Stimulated activated CD4-positive, alpha-beta T cell treated with anti-CD3 and anti-CD28 coated beads, TNF-alpha, amount 100 ng/mL, for 4 hours (primary cell): ENCODE data around the gene LSM14B.

Experiments used
- DNase-seq, 3 experiments: peaks; one replicate each; pipeline ENCODE4 v3.0.0-alpha.2; 2020; ENCODE audit warnings: low read depth in 3 of 3

Gene LSM14B

DNA sequence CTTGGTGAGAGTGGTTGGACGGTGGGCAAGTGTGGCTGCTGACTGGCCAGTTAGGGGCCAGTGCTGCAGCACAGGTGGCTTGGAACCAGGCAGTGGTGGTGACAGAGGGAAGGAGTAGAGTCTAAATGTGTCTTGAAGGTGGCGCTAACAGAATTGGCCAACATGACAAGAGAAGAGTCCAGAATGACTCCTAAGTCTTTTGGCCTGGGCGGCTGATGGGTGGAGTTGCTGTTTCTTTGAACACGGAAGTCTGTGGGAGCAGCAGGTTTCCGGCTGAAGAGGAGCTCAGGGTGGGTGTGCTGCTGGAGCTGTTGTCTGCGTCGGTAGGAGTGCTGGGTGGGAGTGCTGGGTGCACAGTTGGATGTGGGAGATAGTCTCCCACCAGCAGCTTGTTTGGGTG lies 10.1 kb downstream of the LSM14B start:
- no peak for DNase-seq

DNA sequence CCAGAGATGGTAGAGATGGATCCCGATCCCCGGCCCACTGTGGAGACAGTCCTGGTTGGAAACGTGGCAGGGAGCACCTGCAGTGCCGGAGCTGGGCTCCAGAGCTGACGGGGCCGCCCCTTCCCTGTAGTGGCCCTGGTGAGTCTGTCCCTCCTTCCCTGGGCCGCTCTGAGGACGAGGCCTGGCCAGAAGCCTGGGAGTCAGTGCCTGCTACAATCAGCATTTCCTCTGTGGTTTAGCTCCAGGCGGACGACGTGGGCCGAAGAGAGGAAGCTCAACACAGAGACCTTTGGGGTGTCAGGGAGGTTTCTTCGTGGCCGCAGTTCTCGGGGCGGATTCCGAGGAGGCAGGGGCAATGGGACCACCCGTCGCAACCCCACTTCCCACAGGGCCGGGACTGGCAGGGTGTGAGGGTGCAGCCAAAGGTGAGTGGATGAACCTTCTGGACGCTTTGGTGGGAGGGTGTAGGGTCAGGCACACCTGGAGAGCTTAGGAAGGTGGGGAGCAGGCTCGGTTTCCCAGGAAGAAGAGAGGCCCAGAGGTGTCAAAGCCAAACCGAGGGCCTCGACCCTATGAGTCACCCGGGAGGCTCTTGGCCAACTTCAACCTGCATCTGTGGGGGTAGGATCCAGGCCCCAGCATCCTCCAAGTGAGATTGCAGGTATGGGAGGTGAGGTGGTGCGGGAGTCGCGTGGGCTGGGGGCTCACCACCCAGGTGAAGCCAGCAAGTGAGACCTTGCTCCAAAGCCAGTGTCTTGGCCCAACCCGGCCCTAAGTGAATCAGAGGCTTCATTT lies 11.0 kb downstream of the LSM14B start:
- DNase-seq: no peak

DNA sequence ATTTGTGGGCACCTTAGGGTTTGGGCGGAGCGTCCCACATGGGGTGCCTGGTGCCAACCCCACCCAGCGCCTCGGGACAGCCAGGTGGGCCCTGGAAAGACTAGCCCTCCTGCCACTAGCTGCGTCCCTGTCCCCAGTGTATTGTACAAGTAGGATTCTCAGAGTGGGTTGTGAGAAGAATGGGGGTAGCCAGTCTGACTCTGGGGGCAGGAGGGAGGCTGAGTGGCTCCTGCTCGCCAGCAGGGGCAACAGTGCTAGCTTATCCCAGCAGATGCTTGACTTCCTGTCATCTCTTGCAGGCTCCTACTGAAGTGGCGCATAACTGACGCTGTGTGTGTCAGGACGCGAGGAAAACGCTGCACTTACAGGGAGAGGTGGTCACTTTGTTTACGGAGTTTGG lies 11.6 kb downstream of the LSM14B start:
- DNase-seq: no peak

DNA sequence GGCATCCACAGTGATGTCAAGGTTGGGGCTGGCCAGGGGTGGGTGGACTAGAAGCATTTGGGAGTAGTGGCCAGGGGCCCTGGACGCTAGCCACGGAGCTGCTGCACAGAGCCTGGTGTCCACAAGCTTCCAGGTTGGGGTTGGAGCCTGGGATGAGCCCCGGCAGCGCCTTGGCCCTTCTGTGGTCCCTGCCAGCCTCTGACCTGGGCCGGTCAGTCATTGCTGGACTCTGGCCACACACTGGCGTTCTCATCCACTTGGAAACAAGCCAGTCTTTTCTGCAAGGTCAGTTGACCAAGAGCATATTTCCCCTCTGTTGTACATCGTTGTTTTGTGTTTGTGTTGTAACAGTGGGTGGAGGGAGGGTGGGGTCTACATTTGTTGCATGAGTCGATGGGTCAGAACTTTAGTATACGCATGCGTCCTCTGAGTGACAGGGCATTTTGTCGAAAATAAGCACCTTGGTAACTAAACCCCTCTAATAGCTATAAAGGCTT lies 12.5 kb downstream of the LSM14B start:
- DNase-seq: no peak

DNA sequence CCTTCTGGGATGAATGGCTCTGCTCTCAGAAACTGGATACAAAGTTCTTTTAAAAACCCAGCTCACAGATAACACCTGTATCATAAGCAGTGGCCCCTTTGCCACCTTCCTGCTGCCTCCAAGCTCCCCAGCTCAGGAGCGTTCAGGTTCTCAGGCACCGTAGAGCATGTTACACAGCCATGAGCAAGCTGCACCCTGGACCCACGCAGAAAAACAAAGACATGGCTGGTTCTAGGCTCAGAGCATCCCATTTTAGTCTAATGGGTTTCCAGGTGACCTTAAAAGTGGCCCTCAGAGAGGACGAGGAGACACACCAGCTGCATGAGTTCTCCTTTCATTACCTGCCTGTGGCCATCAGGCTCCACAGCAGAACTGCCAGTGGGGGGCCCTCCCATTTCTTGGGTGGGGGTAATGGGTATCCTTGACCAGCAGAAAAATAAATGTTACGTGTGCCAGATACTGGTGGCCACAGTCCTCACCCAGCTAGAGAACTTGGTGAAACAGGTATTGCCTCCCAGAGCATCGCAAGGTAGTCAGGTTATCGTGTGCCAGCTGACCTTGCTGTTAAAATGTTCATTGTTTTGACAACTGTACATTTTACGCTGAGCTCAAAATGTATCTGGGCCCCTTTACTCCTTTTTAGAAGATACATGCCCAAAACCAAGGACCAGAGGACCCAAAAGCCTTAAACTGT lies 13.4 kb downstream of the LSM14B start:
- no peak for DNase-seq

DNA sequence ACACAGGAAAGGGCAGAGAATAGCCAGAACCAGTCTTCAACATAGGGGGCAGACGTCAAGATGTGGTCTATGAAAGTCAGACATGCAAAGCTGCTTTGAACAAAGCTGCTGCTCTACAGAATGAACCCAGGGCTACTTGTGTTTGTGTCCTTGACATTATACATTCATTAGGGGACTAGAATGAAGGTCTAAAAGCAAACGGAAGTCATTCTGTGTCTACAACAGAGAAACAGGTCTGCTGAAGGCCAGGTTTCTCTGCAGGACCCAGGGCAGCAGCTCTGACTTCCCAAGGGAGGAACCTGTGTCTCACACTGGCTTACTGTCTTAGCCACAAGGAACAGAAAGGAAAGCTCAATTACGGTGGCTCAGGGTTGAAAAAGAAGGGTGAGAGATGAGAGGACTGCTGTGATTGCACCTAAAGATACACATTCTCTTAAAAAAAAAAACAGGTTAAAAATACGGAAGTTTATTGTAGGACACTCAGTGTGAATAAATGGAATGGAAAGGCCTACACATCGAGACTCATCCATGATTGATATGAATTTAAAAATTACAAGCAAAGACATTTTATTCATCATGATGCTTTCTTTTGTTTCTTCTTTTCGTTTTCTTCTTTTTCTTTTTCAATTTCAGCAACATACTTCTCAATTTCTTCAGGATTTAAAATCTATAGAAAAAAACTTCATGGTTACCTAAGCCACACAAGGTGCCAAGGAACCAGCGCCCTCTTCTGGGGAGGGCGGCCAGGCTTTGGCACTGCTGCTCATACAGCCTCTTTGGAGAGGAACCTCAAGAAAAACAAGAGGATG lies 14.2 kb downstream of the LSM14B start:
- DNase-seq: peak in 2 of 3 experiments; percentile 30 to 52

DNA sequence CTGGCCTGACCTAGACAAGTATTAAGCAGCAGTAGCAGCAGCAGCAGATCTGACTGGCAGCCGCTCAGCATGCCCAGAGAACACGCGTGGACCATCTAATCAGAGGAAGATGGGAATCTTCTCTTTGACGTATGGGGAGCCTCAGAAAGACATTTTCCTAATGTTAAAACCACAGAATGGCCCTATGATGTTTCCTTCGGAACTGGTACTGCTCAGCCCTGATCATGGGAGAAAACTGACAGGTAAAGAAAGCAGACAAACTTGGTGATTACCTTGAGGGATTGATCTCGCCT lies 14.8 kb downstream of the LSM14B start:
- no peak for DNase-seq

DNA sequence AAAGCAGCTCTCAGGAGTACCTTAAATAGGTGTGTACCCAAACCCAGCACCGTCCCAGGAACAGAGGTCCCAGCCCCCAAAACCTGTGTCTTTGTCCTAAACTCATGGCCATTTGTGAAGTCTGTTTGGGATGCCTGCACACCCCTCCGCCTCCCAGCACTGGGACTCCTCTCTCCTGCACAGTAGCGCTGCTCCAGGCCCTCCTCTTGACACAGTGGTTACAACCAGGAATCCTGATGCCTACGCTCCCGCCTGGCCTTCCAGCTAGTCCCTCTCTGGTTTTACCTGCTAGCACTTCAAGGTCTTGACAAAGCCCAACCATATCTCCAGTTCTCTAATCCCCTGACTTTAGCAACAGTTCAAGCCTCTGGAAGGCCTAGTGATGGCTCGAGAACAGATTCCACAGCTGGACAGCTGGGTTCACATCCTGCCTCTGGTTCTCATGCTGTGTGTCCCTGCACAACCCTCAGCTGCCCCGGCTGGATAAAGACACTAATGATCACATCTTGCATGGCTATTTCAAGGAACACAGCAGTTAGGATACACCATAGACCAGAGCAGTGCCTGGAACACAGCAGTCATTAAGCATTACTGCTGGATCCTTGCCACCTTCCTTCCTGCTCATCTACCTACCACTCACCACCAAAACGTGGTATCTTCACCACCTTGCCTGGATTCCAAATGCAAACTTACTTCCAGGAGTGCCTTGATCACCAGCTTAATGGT lies 15.4 kb downstream of the LSM14B start:
- no peak for DNase-seq

DNA sequence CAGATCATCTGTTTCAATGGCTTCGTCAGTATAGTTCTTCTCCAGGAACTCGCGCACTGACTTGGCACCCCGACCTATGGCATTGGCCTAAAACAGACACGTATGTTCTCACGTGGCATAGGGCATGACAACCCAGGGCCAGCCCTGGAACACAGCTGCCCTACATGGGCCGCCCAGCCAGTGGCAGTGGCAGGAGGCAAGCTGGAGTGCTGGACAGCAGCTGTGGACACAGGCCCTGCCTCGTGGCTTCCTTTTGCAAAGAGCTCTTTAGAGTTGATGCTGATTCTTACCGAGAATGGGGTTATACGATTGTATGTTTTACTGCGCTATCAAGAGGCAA lies 15.9 kb downstream of the LSM14B start:
- DNase-seq: no peak

DNA sequence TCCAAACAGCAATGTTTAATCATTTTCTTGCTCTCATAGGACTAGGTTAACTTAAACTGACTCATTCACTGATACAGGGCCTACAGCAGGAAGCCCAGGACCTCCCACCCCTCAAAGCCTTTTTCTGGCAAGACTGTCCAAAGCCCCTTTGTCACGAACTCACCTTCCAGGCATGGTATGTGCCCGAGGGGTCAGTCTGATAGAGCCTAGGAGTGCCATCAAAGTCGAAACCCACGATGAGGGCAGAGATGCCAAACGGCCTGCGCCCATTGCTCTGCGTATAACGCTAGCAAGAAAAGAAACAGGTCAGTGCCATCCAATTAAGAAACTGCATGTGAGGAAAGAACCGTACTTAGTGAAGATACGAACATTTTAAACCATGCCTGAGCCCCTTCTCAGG lies 16.6 kb downstream of the LSM14B start:
- DNase-seq: no peak

DNA sequence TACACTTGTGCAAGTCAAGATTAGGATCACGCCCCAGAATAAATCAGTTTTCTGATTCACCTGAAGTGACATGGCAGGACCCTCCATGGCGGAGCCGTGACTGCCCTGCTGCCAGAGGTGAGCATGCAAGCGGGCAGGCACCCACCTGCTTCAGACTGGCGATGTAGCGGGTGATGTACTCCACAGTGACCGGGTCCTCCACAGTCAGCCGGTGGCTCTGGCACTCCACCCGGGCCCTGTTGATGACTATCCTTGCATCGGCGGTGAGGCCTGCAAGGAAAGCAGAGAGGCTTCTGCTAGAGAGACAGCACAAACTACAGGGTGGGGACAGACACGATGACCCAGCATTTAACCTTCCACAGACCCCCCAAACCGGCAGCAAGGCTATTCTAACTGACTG lies 17.4 kb downstream of the LSM14B start:
- DNase-seq: no peak

DNA sequence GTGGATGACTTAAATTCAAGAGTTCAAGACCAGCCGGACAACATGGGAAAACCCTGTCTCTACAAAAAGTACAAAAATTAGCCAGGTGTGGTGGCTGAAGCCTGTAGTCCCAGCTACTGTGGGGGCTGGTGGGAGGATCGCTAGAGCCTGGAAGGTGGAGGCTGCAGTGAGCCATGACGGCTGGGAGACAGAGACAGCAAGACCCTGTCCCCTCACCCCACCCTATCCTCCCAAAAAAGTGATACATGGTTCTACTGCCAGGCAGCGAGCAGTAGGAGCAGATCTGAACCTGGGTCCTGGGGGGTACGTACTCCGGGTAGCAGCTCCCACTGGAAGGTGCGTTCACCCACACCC lies 18.7 kb downstream of the LSM14B start:
- DNase-seq: no peak

DNA sequence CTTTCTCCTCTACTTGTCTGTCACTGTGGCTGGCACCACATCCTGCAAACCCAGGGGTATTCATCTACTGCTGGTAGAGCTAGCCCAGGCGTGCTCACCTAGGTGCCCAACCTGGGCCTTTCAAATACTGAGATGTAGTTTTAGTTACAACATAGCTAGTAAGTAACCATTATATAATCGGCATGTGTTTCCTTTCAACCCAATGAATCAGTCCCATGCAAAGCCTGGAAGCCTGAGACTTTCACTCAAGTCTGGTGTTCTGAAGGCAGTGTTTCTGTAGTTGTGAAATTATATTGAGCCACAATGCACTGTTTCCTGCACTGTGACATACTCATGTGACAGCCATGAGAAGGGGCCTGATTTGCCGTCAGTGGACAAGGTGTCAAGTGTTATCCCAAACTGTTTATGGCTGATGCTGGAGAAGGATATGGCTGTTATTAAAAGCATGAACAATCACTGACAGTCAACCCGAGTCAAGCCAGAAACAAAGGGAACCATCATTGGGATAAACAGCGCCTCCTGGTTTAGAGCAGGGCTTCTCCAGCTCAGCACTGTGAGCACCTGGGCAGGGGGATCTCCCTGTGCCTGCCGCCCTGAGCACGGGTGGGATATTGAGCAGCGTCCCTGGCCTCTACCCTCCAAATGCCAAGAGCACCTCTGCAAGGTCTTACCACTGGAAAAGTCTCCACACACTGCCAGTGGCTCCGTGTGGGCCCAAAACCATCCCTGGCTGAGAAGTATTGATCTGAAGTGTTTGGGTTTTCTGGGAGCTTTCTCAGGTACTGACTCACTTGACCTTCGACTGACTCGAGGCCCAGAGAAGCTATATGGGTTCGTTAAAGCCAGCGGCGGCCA lies 19.3 kb downstream of the LSM14B start:
- DNase-seq: no peak

DNA sequence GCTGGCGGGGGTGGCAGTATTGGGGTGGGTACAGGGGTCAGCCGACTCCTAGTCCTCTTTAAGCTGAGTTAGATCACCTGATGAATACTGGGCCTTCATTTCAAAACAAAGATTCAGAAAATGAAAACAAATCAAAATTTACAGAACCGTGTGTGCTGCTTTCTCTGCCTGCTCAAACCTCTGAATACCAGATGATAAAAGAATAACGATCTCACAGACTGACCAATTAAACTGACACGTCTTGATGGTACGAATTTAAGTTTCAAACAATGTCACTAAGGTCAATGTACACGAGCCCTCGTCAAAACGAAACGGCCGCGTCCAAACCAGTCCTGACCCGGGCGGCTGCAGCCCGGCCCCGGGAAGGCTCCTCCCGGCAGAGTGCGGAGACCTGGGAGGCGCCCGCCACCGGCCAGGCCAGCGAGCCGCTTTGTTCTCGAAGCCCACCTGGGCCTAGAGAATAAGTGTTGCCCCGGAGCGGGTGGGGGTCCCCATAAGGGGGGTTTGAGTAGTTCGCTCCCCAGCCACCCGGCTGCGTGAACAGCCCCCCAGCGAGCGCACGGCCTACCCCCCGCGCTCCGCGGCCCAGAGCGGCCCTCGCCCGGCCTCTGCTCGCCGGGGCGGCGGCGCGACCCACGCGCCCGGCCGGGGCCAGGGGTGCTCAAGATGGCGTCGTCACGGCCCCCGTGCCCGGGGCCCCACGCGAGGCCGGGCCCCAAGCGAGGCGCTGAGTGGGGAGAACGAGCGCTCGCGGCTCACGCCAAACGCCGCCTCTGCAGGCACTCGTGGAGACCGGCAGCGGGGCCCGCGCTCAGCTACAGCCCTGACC lies 20.2 kb downstream of the LSM14B start:
- peak in 1 of 3 experiments; percentile 22 for DNase-seq

DNA sequence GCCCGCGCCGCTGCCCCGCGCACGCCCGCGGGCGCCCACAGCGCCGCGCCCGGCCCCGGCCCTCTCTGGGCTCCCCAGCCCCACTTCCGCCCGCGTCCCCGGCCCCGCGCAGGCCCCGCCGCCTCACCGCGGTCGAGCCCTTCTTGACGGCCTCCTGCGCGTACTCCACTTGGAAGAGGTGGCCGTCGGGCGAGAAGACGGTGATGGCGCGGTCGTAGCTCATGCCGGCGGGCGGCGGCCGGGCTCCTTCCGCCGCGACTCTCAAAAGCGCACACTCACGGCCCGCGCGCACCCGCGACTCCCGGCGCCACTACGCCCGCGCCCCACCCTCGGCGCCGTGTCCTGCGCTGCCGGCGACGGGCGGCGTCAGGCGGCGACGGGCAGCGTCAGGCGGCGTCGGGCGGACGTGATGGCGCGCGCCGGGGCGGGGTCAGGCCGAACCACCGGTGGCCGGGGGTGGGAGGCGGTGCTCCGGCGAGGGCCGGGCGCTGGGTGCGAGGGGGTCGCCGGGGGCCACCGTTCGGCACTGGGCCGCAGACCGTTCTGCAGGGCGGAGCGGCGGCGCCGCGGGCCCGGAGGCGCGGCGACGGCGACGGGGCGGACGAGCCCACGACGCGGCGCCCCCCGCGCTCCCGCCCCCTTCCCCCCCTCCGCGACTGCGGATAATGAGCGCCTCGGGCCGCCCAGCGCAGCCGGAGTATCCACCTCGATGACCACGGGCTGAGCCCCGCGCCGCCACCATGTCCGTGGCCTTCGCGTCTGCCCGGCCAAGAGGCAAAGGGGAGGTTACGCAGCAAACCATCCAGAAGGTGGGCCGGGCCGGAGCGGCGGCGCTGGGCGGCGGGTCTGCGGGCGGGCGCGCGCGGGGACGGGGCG lies 21.0 kb downstream of the LSM14B start, which contains the start of the genes PSMA7 and SS18L1:
PSMA7 (minus strand) TSS at position 314 of the 876 bp plus-strand sequence; CDS start at position 223, 91 bp downstream.
SS18L1 (plus strand) TSS at position 689 of the 876 bp plus-strand sequence; CDS start at position 741, 52 bp downstream.
- DNase-seq: peak; percentile 69 to 81 (median 74)

DNA sequence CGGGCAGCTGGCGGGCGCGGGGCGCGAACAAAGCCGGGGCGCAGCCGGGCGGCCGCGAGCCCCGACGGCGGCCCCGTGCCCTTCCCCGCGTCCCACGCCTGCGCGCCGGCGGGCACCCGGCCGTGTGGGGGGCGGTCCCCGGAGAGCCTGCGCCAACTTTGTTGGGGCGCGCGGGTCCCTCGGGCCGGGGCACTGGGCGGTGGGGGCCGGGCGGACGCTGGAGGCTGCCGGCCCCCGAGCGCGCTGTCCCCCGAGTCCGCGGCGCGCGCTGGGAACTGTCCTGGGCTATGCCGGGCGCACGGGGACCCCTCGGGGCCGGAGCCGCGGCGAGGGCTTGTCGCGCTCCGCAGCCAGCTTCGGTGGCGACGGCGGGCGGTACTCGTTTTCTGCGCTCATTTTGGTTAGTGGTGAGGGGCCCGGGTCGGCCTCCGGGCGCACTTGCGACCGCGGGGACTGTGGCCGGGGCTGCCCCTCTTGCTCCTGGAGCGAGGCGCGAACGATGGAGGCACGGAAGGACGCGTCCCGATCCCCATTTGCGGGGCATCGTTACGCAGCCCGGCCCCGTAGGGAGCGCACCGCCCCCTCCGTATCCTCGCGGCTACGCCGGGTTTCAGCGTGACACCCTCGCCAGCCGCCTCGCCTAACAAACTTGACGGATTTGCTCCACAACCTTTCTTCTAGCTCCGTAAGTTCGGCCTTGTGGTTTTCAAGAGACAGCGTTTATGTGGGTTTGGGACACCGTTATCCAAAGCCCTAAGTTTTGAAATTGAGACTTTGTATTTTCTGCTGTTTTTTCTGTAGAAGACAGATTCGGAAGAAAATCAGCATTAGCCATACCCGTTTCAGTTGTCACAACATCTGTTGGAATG lies 21.9 kb downstream of the LSM14B start:
- peak in 1 of 3 experiments; percentile 45 for DNase-seq

DNA sequence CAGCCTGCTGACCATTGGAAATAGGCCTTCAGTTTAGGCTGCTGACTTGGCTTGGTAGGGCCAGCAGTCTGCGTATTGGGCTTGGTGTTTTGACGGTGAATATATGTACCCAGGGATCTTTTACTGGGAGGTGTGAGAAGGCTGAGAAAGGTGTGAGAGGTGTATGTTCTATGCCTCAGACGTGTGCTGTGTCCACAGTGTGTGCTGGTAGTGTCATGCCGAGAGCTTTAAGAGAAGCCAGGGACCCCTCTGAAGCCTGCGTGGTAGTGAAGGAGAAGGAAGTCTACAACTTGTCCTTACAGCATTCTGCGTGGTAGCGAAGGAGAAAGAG lies 23.4 kb downstream of the LSM14B start:
- no peak for DNase-seq
